NCI-H146 (cell line): ENCODE results near the gene XPR1.
"Not testable (repeated sequence)": the region's sequence is repeated elsewhere in the genome, so short reads cannot be mapped to it uniquely, and the experiment has no call there.

Experiments
- DNase-seq: peaks from one replicate; lab custom pipeline; 2025; lab: John Stamatoyannopoulos, UW

Gene XPR1

GRCh38 chr1:180785291-180785690 lies 153.5 kb downstream of the XPR1 start:
- no peak for DNase-seq

DNA sequence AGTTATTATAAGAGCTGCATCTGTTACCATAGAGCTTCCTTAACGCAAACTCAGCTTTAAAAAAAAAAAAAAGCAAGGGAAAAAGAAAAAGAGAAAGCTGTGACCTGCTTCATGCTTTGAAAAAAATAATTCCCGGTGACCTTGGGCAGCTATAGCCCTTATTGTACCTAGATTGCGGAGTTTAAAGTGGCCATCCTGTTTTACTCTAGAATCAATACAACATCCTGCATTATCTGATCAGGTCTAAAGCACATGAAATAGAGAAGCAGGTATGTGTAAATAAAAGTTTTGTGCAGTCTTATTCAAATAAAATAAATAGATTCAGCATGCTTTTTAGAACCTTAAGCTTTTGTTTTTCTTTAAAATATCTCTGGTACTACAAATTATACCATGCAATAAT lies 154.1 kb downstream of the XPR1 start:
- no peak for DNase-seq

DNA sequence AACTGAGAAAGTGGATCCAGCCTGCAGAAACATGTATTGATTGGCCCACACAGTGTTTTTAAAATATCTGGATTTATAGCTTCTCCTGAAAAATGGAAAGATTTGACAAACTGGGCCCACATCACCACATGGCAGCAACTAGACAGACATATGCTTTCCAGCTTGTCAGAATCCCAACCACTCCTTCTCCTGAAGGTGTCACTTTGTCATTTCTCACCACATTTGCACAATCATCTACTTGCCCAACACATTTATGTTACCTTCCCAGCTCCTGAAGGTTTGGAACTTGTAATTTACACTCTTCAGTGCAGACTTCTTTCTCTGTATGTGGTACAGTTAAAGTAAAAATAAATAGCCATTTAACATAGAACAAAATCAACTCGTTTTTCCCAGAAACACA lies 154.8 kb downstream of the XPR1 start:
- DNase-seq = no peak

DNA sequence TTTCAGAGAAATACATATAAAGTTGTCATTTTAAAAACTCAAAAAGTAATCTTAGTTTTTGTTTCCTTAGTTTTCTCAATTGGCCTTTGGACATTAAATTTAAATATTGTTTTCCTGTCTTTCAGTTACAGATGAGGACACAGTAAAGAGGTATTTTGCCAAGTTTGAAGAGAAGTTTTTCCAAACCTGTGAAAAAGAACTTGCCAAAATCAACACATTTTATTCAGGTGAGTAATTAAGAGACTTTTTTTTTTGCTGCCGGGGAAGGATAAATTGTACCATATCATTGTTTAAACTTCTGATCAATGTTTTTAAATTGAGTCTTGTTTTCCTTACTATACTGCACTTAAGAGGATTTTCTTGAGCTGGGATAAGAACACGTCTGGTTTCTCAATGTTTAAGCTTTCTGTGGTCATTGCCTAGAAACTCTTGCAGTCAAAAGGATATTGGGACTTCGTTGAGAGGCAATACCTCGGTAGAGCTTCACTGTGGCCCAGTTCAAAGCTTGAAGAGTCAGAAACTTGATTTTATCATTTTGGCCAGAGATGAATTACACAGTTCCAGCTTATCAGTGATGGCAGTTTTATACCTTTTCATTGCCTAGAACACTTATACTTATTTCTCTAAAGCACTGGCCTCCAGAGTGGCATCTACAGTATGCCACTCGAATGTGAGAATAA lies 155.9 kb downstream of the XPR1 start:
- DNase-seq = no peak

DNA sequence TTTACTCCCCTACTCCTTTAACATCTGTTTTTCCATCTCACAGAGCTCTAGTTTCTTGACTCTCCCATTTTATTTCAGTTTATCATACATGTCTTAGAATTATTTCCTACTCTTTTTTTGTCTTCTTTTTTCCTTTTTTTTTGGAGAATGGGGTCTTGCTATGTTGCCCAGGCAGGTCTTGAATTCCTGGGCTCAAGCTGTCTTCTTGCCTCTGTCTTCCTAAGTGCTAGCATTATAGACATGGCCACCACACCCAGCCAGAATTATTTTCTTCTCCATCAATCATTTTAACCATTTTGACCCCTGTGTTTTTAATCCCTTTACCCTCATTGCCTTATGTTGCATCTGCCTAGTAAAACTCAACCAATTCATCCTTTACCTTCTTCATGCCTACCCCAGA lies 157.6 kb downstream of the XPR1 start:
- DNase-seq = no peak

GRCh38 chr1:180791152-180791551 lies 159.3 kb downstream of the XPR1 start:
- not testable (repeated sequence) for DNase-seq

- DNase-seq = no peak
Observed at GRCh38 chr1:180791806-180792205, 160.0 kb downstream of the XPR1 start.

- DNase-seq = no peak
Observed at GRCh38 chr1:180793451-180793850, 161.6 kb downstream of the XPR1 start.

- DNase-seq = no peak
Observed at GRCh38 chr1:180796897-180797640, 165.2 kb downstream of the XPR1 start.

- DNase-seq = peak; percentile 70
Observed at GRCh38 chr1:180800945-180801344, 169.1 kb downstream of the XPR1 start.

- DNase-seq = no peak
Observed at GRCh38 chr1:180802813-180803212, 171.0 kb downstream of the XPR1 start.

DNA sequence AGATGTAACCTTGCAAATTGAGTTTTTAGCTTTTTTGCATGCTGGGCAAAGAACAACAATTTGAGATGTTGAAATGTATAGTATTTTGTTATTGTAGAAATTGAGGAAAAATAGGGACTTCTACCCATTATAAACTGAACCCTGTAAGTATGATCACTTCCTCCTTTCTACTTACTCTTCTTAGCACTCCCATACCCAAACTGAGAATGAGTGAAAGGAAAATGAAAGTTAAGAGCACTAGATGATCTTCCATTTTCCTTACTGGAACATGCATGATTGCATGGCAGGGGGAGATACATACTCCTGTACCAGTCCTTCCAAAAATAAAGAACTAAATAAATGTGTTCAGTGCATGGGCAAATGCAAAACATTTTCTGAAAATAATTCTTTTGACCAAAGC lies 173.5 kb downstream of the XPR1 start:
- no peak for DNase-seq

GRCh38 chr1:180811298-180811697 lies 179.5 kb downstream of the XPR1 start:
- no peak for DNase-seq

DNA sequence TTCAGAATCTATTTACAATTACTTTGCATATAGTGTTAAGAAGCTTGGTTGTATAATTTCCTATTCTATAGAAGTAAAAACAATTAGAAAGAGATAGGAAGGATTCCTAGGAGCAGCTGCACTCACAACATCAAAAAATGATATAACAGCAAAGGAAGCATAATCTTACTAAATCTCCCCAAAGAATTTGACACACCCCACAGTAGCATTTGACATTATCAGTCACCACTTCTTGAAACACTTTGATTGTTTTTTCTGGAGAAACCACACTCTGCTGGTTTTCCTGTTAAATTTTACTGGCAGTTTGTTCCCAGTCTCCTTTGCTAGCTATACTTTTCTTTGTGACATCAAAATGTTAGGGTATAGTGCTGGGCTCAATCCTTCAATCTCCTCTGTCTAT lies 180.1 kb downstream of the XPR1 start:
- DNase-seq = no peak

DNA sequence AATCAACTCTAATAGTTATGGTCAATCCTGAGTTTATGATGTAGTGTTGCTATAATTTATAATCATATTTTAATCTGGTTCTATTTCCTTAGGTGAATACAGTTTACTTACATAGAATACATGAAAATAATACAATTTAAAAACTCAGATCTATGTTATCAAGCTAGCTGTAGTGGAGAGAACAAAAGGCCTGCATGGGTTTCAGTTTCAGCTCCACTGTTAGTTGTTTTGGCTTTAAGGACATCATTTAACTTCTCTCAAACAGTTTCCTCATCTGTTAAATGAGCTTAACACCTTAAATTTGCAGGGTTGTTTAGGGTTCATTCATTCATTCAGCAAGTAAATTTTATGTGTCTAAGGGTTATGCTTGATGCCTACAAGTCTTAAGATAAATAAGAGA lies 182.4 kb downstream of the XPR1 start:
- DNase-seq = peak; percentile 10

GRCh38 chr1:180815188-180815587 lies 183.4 kb downstream of the XPR1 start:
- DNase-seq = peak; percentile 93

DNA sequence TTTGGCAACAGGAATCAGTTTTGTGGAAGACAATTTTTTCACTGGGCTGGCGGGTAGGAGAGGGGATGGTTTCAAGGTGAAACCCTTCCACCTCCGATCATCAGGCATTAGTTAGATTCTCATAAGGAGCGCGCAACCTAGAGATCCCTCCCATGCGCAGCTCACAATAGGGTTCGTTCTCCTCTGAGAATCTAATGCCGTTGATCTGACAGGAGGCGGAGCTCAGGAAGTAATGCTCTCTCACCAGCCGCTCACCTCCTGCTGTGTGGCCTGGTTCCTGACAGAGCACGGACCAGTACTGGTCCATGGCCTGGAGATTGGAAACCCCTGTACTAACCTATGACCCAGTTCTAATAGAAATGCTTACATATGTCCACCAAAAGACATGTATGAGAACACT lies 184.3 kb downstream of the XPR1 start:
- DNase-seq = peak; percentile 92

- DNase-seq = no peak
Observed at GRCh38 chr1:180821970-180822369, 190.1 kb downstream of the XPR1 start.

- not testable (repeated sequence) for DNase-seq
Observed at GRCh38 chr1:180831507-180831906, 199.7 kb downstream of the XPR1 start.

DNA sequence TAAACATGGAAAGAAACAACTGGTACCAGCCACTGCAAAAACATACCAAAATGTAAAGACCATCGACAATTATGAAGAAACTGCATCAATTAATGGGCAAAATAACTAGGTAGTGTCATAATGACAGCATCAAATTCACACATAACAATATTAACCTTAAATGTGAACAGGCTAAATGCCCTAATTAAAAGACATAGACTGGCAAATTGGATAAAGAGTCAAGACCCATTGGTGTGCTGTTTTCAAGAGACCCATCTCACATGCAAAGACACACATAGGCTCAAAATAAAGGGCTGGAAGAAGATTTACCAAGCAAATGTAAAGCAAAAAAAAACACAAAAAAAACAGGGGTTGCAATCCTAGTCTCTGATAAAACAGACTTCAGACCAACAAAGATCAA lies 201.4 kb downstream of the XPR1 start:
- not testable (repeated sequence) for DNase-seq

GRCh38 chr1:180836449-180836848 lies 204.6 kb downstream of the XPR1 start:
- DNase-seq = no peak

DNA sequence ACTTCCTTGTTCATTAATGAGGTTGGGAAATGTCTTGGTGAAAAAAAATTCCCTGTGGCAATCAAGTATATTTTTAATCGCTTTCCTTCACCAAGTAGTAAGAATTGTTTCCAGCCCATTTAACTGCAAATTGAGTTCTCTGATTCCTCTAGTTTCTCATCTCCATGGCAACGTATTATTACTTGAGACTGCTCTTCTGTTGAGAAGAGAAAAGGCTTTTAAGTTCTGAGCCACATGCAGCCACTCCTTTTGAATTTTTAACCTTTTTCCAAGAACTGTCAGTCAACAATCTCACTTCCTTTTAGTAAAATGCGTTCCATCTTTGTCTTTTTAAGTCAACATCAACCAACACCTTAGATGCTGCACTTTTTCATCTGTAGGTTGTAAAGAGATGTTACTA lies 205.2 kb downstream of the XPR1 start:
- DNase-seq = peak; percentile 7

DNA sequence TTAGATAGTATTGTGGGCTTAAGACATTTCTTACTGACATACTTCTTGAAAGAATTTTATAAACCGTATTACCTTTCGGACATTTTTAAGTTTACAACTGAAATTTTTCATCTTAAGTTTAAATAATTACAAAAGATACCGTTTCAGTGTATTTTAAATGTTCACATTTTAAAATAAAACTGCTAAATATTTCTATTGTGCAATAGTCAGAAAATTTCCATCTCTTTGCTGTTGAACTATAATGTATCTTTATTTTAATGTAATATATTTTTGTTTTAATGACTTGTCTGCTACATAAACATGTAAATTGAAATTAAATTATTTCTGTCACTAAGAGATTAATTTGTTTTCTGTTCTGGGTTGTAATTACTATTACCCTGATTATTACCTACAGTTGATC lies 206.7 kb downstream of the XPR1 start:
- DNase-seq = no peak

DNA sequence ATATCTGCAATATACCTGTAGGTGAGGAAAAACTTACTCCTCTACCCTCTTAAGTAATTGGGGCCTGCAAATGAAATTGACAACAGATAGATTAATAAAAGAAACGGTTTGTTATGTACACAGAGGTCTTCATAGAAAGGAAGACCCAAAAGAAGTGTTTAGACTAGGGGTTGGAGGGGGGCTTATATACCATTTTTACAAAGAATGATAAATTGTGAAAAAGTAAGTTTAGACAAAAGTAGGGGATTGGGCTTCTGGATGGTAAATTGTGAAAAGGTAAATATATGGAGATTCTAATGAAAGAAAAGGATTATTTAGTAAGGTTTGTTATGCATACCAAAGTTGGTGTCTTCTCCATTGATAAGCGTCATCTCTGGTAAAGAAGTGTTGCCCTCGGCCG lies 207.7 kb downstream of the XPR1 start:
- no peak for DNase-seq
